Measurements from ENCODE around the gene CHRDL2.

- TF ChIP-seq CTCF (IDR thresholded peaks at IDR 0.05; ENCODE audit: low read length) = no peak
- no peak for TF ChIP-seq EZH2 (IDR thresholded peaks at IDR 0.05; ENCODE audit: borderline replicate concordance, low read length)
Observed at GRCh38 chr11:74663315-74663714, 67.9 kb downstream of the CHRDL2 start.

All from OCI-LY1 (cell line).